GM21381 (cell line): Measurements from ENCODE around the gene UNC93A.
"Not testable (repeated sequence)": the region's sequence is repeated elsewhere in the genome, so short reads cannot be mapped to it uniquely, and the experiment has no call there.

Source experiments
- ATAC-seq: cut with Tn5 transposase; IDR thresholded peaks from one replicate; pipeline ENCODE4 v1.9.1; 2021; ENCODE audit warnings: mild to moderate bottlenecking, moderate library complexity; ENCODE audit not compliant: unreplicated experiment

Gene UNC93A

GRCh38 chr6:167290786-167291622 is at the start of gene UNC93A:
UNC93A (plus strand) TSS chr6:167291315; CDS start chr6:167291490, 175 bp downstream.
- ATAC-seq, result no peak

DNA sequence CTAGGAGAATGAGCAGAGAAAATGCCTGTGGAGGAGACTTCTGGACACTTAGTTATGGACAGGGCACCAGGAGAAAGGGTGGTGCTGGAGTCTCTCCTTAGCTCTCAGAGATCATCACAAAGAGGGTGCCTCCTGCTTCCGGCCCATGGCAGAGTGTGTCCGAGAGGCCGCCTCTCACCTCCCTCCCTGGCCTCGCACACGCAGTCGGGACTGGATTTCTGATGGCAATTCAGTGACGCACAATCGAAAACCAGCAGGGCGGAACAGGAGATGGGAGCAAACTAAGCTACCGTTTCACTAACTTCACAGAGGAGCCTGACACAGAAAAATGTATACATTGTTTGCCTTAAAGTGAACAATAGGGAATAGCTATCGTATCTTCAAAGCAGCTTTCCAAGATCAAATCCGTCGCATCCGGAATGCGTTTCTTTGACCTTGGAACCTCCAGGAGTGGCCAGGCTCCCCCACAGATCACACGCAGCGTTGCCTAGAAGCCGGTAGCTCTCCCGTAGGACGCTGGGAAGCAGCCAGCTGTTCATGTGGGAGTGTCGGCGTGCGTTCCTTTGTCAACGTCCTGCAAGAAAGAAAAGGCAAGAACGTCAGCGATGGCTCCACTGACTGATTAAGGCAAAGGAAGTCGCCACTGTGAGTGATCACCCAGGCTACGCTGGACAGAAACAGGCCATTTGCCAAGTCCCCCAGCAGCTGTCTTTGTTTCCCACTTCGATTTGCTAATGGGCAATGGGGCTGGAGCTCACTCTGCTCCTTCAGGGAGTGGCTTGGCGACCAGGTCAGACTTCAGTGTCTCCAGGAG is 49.6 kb upstream of the UNC93A start:
- not testable (repeated sequence) for ATAC-seq

DNA sequence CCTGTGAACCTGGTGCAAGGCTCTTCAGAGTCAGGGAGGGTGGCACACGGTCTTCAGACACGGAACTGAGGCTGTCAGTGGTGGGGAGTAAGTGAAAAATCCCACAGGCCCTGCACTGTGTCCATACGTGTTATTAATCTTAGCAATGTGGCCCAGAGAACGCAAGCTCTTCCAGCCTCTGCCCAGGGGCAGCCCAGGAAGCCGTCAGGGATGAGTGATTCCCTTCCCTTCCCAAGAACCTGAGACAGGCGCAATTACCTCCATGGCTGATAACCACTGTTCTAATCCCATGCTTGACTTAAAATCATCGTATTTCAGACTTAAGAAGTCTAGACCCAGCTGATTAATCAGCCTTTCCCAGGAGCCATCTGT is 49.0 kb upstream of the UNC93A start:
- ATAC-seq, result not testable (repeated sequence)

- ATAC-seq, result not testable (repeated sequence)
Measured at GRCh38 chr6:167242511-167243051, 48.5 kb upstream of the UNC93A start.

- no peak for ATAC-seq
Measured at GRCh38 chr6:167244064-167244960, 46.8 kb upstream of the UNC93A start.

DNA sequence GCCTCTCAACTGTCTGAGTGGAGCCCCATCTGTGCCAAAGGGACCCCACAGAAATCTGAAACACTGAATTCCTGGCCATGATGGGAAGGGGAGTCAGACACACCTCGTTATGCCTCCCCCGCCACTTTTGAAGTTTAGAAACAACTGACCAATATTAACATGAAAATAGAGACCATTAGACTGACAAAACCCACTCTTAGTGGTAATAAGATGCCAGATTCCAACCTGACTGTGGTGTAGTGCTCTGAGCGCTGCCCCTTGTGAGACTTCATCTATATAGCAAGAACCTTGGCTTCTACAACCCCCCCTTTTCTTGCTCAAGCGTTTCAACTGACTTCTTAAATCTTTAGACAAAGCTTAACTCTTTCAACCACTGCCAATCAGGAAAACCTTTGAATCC is 46.1 kb upstream of the UNC93A start:
- ATAC-seq, result no peak

DNA sequence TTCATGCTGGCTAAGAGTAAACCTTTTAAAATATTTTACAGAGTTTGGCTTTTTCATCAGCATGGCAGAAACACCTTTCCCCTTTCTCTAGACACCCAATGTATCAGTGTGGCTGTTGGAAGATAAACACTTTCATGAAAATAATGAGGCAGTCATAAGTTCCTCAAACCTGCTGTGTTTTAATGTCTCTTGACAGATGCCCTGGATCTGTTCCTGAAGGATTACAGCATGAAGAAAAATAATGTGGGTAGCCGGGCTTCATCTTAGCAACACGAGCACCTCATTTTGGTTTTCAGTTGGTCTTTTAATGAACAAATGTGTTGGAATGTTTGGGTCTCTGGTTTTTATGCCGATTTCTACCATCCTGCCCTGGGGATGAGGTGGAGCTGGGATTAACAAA is 45.5 kb upstream of the UNC93A start:
- no peak for ATAC-seq

GRCh38 chr6:167247814-167248595 is 43.1 kb upstream of the UNC93A start:
- ATAC-seq, result no peak

DNA sequence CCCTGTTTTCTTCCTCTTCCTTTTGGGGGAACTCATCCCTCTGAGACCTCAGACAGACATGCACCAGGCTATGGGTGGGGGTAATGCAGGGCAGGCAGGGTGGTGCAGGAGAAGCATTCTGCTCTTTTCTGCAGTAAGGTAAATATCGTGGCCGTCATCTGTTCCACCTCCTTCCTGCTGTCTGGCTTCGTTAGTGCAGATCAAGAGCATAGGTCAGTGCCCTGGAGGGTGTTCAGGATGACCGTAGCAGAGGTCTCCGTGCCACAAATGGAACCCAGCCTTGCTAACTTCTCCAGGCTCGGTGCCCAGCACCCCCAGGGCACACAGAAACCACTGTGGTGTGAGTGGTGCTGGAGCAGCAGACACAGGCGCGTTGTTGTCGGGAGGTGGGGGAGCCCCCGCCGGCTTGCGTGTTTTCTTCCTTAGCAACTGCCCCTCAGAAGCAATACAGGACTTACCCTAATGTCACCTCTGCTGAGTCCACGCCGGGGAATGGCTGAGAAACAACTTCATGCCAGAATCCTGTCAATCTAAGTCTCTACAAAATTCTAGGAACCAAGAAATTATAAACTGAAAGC is 42.1 kb upstream of the UNC93A start:
- ATAC-seq, result not testable (repeated sequence)

DNA sequence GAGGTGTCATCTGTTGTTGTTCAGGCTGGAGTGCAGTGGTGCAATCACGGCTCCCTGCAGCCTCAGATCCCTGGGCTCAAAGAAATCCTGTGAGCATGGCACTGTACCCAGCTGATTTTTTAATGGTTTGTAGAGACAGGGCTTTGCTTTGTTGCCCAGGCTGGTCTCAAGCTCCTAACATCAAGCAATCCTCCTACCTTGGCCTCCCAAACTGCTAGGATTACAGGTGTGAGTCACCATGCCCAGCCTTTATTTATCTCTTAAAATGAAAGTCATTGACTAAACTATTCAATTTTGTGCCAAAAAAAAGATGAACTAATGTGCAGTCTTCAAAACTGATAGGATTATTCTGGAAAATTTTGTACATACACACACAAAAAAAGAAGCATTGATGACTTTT is 38.8 kb upstream of the UNC93A start:
- no peak for ATAC-seq

GRCh38 chr6:167255918-167256553 is 35.1 kb upstream of the UNC93A start:
- no peak for ATAC-seq

DNA sequence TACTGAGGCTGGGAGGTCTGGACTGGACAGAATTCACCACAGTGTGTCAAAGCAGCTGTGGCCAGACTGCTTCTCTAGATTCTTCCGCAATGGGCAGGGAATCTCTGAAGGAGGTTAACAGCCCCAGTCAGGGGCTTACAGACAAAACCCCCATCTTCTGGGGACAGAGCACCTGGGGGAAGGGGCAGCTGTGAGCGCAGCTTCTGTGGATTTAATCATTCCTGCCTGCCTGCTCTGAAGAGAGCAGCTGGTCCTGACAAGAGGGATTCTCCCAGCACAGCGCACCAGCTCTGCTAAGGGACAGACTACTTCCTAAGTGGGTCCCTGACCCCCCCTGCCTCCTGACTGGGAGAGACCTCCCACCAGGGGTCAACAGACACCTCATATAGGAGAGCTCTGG is 32.5 kb upstream of the UNC93A start:
- no peak for ATAC-seq

GRCh38 chr6:167266057-167266829 is 24.9 kb upstream of the UNC93A start:
- ATAC-seq, result not testable (repeated sequence)

DNA sequence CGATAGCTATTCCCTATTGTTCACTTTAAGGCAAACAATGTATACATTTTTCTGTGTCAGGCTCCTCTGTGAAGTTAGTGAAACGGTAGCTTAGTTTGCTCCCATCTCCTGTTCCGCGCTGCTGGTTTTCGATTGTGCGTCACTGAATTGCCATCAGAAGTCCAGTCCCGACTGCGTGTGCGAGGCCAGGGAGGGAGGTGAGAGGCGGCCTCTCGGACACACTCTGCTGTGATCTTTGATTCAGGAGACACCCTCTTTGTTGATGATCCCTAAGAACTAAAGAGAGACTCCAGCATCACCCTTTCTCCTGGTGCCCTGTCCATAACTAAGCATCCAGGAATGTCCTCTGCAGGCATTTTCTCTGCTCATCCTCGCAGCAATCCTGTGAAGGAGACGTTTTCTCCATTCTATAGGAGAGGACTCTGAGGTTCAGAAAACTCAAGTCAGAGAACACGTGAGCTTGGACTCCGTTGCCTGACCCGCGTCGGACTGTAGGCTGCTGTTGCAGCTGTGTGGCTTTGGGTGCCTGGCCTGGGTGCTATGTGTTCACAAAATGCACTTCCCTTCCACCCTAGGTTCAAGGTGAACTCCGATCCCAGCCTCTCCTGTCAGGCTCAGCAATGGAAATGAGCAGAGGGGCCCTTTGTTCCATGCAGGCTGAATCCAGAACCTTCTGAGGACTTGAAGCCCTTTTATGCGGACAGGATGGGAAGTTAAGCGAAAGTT is 24.1 kb upstream of the UNC93A start:
- no peak for ATAC-seq

DNA sequence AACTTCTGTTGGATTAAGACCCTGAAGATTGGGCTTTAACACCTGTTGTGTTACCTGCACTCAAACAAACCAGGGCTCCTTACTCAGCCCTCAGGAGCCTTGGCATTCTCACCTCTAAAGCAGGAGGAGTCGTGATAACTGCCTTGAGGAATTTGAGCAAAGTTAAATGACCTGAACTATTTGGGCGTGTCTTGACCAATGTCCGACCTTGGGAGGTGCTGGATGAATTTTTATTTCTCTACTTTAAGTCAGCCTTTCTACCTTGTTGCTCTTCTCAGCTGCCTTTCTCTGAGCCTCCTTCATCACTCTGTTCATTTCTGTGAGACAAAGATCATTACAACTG is 23.6 kb upstream of the UNC93A start:
- not testable (repeated sequence) for ATAC-seq

- ATAC-seq, result no peak
Measured at GRCh38 chr6:167267921-167268401, 23.2 kb upstream of the UNC93A start.

DNA sequence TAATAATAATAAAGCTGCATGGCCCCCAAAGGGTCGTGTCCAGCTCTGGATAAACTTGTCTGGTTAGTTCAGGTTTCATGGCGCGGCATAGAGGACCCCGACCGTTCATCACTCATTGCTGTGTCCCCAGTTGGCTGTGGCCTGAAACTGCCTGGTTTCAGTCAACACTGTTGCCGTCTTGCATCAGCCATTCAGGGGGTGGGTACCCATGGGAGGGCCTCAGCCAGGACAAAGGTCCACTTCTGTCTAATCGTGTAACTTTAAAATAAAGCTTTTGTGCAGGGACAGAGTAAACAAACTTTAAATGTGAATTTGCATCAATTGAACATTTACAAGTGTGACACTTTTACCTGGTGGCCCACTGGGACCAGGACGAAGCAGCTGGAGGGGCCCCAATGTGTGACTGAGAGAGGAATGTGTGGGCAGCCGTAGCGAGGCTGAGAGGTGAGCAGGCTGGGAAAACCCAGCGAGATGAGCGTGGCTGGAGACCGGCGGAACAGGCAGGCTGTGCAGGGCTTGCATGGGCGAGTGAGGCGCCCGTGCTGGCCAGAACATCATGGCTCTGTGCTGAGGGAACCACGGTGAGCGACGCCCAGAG is 22.3 kb upstream of the UNC93A start:
- no peak for ATAC-seq
